Loucy (cell line): Measurements from ENCODE around the gene ATP10B.

Source experiments
- H2AFZ ChIP-seq: fragments of 200-600 bp; sonication (generic); 2 replicates; pipeline ENCODE4 v1.6.0; 2016; ENCODE audit warnings: antibody characterized with exemption, mild to moderate bottlenecking, low read length, moderate library complexity
- H3F3A ChIP-seq: fragments of 200-600 bp; 2 replicates; pipeline ENCODE4 v1.6.0; 2016; ENCODE audit warnings: antibody characterized with exemption, low read depth, mild to moderate bottlenecking
- H3K27me3 ChIP-seq: fragments of 200-600 bp; sonication (generic); 2 replicates; pipeline ENCODE4 v1.6.1; 2014; ENCODE audit warnings: low read length, mild to moderate bottlenecking; ENCODE audit not compliant: insufficient read depth, poor library complexity, severe bottlenecking
- H3K36me3 ChIP-seq: fragments of 200-600 bp; sonication (generic); 2 replicates; pipeline ENCODE4 v1.6.1; 2016; ENCODE audit warnings: low read length; ENCODE audit not compliant: insufficient read depth
- H3K4me1 ChIP-seq: fragments of 200-600 bp; sonication (generic); 2 replicates; pipeline ENCODE4 v1.5.1; 2014; ENCODE audit warnings: low read length, mild to moderate bottlenecking; ENCODE audit not compliant: insufficient read depth, poor library complexity, severe bottlenecking
- H3K4me2 ChIP-seq: fragments of 200-600 bp; sonication (generic); 2 replicates; pipeline ENCODE4 v1.6.0; 2014; ENCODE audit warnings: antibody characterized with exemption, low read length, low read depth, mild to moderate bottlenecking; ENCODE audit not compliant: poor library complexity, severe bottlenecking
- H3K4me3 ChIP-seq: fragments of 200-600 bp; sonication (generic); 2 replicates; pipeline ENCODE4 v1.5.1; 2014; ENCODE audit warnings: low read length, mild to moderate bottlenecking, mixed read lengths; ENCODE audit not compliant: poor library complexity, severe bottlenecking
- H3K79me2 ChIP-seq: fragments of 200-600 bp; sonication (generic); 2 replicates; pipeline ENCODE4 v1.6.1; 2014; ENCODE audit warnings: low read length; ENCODE audit not compliant: insufficient read depth
- H3K9ac ChIP-seq: fragments of 200-600 bp; sonication (generic); 2 replicates; pipeline ENCODE4 v1.6.0; 2014; ENCODE audit warnings: mild to moderate bottlenecking, low read depth, low read length, moderate library complexity; ENCODE audit not compliant: poor library complexity, severe bottlenecking
- H3K9me2 ChIP-seq: fragments of 200-600 bp; sonication (generic); replicated peaks from 2 replicates; pipeline ENCODE4 v1.6.1; 2016; ENCODE audit warnings: low read depth, low read length, mixed read lengths
- H3K9me3 ChIP-seq: fragments of 200-600 bp; sonication (generic); 2 replicates; pipeline ENCODE4 v1.6.1; 2014; ENCODE audit warnings: mild to moderate bottlenecking, antibody characterized with exemption, low read length, low read depth; ENCODE audit not compliant: insufficient read depth
- H4K20me1 ChIP-seq: fragments of 200-600 bp; sonication (generic); 2 replicates; pipeline ENCODE4 v1.6.0; 2014; ENCODE audit warnings: antibody characterized with exemption, low read length, mild to moderate bottlenecking; ENCODE audit not compliant: insufficient read depth, poor library complexity, severe bottlenecking
- CTCF ChIP-seq: fragments of 200-600 bp; sonication (generic); conservative IDR thresholded peaks from 2 replicates; pipeline ENCODE4 v1.5.1; 2014; ENCODE audit warnings: mild to moderate bottlenecking, antibody characterized with exemption, low read length
- EZH2phosphoT487 ChIP-seq: fragments of 200-600 bp; IDR thresholded peaks from 2 replicates; pipeline ENCODE4 v1.6.1; 2018; ENCODE audit warnings: antibody characterized with exemption, mild to moderate bottlenecking, moderate library complexity, borderline replicate concordance

ATP10B gene

GRCh38 chr5:160835376-160835775 lies 16.6 kb downstream of the ATP10B start:
- H3K4me2 ChIP-seq, result no peak overlapping the region
- H3K4me3 ChIP-seq, result no peak overlapping the region
- TF ChIP-seq EZH2phosphoT487 (no peak), CTCF (no peak)
- H3K9me3 ChIP-seq, result no peaks in the 10 kb centered on the region
- H4K20me1 ChIP-seq, result no peaks in the 10 kb centered on the region
- no peaks in the 10 kb centered on the region for H3K36me3 ChIP-seq
- H3K27me3 ChIP-seq, result no peaks in the 10 kb centered on the region
- H3K79me2 ChIP-seq, result no peaks in the 10 kb centered on the region
- H3K4me1 ChIP-seq, result no peaks in the 10 kb centered on the region
- H2AFZ ChIP-seq, result no peak overlapping the region
- no peaks in the 10 kb centered on the region for H3F3A ChIP-seq
- H3K9ac ChIP-seq, result no peak overlapping the region
- H3K9me2 ChIP-seq, result no peaks in the 10 kb centered on the region

GRCh38 chr5:160833806-160834205 lies 18.2 kb downstream of the ATP10B start:
- Histone ChIP-seq H3K4me1 (no peaks in the 10 kb centered on the region), H3K79me2 (no peaks in the 10 kb centered on the region), H3K4me2 (no peak overlapping the region), H3K9ac (no peak overlapping the region), H3K9me2 (no peaks in the 10 kb centered on the region), H3K9me3 (no peaks in the 10 kb centered on the region), H4K20me1 (no peaks in the 10 kb centered on the region), H3K27me3 (no peaks in the 10 kb centered on the region), H3K36me3 (no peaks in the 10 kb centered on the region), H2AFZ (no peak overlapping the region), H3K4me3 (no peak overlapping the region), H3F3A (no peaks in the 10 kb centered on the region)
- TF ChIP-seq EZH2phosphoT487 (no peak), CTCF (no peak)

- Histone ChIP-seq H3K36me3 (no peaks in the 10 kb centered on the region), H3K9me2 (no peaks in the 10 kb centered on the region)
Measured at GRCh38 chr5:160831801-160832200, 20.2 kb downstream of the ATP10B start.

More at GRCh38 chr5:160831801-160832200, 20.2 kb downstream of the ATP10B start:
- Histone ChIP-seq H4K20me1 (no peaks in the 10 kb centered on the region), H3F3A (no peaks in the 10 kb centered on the region), H3K9ac (no peak overlapping the region), H3K9me3 (no peaks in the 10 kb centered on the region), H3K4me1 (no peaks in the 10 kb centered on the region), H3K79me2 (no peaks in the 10 kb centered on the region), H3K4me2 (no peak overlapping the region), H3K4me3 (no peak overlapping the region), H2AFZ (no peak overlapping the region), H3K27me3 (no peaks in the 10 kb centered on the region)
- TF ChIP-seq EZH2phosphoT487, result no peak
- TF ChIP-seq CTCF, result no peak
